ENCODE results near the gene UQCRC2.

UQCRC2 gene

DNA sequence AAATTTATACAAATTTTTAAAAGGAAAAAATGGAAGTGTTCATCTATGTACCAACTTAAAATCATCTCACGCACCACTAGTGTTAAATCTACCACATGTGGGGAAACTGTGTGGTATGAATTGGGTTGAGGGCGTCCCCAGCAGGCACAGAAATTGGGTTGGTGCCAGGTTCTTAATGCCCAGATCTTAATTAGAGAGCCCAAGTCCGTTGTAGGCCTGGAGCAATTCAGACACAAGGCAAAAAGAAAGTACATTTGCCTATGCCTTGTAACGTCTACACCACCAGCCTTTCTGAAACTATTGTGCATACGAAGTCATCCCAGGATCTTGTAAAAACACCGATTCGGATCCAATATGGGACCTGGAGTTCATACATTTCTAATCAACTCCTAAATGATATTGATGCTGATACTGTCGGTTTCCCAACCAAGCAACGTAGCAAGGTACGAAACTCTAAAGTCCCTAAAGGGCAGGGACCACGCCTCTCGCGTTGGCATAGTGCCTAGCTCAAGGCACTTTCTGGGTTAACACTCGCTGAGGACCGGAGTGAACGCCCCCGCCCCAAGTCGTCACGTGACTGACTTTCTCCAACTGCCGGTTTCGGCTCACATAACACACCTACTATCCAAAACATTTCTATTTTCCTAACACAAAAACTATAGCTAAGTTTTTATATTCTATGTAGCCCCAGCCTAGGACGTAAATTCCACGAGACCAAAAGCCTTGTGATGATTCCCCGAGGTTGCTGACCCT is 945 bp upstream of the UQCRC2 start:
- H3K9me3 ChIP-seq (ENCODE audit: control insufficient read depth in 1 of 2, low read length in 2 of 2) = no peaks in the 10 kb centered on the region
- peak overlapping the region; percentile 91 to 99 for H3K4me3 ChIP-seq (ENCODE audit: low read depth in 1 of 2, low read length in 2 of 2)
- H3K36me3 ChIP-seq (ENCODE audit: control insufficient read depth in 1 of 2, insufficient read depth in 2 of 2, low read length in 2 of 2) = peaks cover 2 to 13% of the 10 kb centered on the region in 2 donors

DNA sequence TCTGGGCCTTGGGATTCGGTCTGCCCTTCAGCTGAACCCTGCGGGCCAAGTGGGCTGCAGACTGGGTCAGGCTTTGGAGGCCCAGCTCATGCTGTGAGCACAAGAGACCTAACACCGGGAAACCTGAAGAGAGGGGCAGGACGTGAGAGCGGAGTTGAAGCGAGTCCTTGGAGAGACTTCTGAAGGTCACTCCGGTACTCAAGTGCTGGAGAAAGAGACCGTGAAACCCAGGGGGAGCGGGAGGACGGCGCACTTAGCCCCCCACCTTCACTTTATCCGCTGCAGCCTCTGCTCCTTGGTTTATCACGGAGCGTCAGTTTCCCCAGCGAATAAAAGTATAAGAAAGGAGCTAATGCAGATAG is 361 bp downstream of the UQCRC2 start:
- H3K4me3 ChIP-seq (ENCODE audit: low read depth in 1 of 2, low read length in 2 of 2) = peak overlapping the region; percentile 91 to 99
- no peaks in the 10 kb centered on the region for H3K9me3 ChIP-seq (ENCODE audit: control insufficient read depth in 1 of 2, low read length in 2 of 2)
- H3K27me3 ChIP-seq (ENCODE audit: low read depth, low read length) = no peaks in the 10 kb centered on the region
- peak overlapping the region; percentile 96 for H3K27ac ChIP-seq (ENCODE audit: low read length)
- peaks cover 15 to 25% of the 10 kb centered on the region in 2 donors for H3K36me3 ChIP-seq (ENCODE audit: control insufficient read depth in 1 of 2, insufficient read depth in 2 of 2, low read length in 2 of 2)
- peaks cover 14 to 41% of the 10 kb centered on the region in 2 donors for H3K4me1 ChIP-seq (ENCODE audit: control insufficient read depth in 1 of 2, insufficient read depth in 2 of 2, low read length in 2 of 2)

More for the DNA sequence above, 945 bp upstream of the UQCRC2 start:
- Histone ChIP-seq H3K4me1 (ENCODE audit: control insufficient read depth in 1 of 2, insufficient read depth in 2 of 2, low read length in 2 of 2) (peaks cover 14 to 35% of the 10 kb centered on the region in 2 donors), H3K27me3 (ENCODE audit: low read depth, low read length) (no peaks in the 10 kb centered on the region), H3K27ac (ENCODE audit: low read length) (peak overlapping the region; percentile 96)

DNA sequence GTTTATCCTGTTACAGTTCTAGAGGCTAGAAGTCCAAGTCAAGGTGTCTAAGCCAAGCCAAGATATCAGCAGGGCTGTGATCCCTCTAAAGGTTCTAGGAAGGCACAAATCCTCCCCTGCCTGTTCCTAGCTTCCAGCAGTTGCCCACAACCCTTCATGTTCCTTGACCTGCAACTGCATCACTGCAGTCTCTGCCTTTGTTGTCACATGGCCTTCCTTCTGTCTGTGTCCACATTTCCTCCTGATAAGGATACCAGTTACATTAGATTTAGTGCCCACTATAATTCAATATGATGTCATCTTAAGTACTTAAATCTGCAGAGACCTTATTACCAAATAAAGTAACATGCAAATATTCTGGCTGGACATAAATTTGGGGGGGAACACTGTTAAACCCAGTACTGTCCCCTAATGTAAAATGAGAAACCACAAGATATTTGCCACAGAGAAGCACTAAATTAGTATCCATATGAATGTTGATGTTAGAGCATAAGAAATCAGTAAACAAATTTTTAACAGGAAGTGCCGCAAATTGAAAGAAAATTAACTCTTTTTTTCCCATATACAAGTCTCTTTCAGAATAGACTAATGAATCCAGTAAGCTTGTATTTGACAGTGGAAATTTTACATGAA is 4.7 kb downstream of the UQCRC2 start:
- Histone ChIP-seq H3K36me3 (ENCODE audit: control insufficient read depth in 1 of 2, insufficient read depth in 2 of 2, low read length in 2 of 2) (peaks cover 42 to 63% of the 10 kb centered on the region in 2 donors), H3K9me3 (ENCODE audit: control insufficient read depth in 1 of 2, low read length in 2 of 2) (no peaks in the 10 kb centered on the region), H3K27me3 (ENCODE audit: low read depth, low read length) (no peaks in the 10 kb centered on the region), H3K4me1 (ENCODE audit: control insufficient read depth in 1 of 2, insufficient read depth in 2 of 2, low read length in 2 of 2) (peaks cover 7 to 23% of the 10 kb centered on the region in 2 donors), H3K4me3 (ENCODE audit: low read depth in 1 of 2, low read length in 2 of 2) (no peak overlapping the region), H3K27ac (ENCODE audit: low read length) (no peak overlapping the region)

DNA sequence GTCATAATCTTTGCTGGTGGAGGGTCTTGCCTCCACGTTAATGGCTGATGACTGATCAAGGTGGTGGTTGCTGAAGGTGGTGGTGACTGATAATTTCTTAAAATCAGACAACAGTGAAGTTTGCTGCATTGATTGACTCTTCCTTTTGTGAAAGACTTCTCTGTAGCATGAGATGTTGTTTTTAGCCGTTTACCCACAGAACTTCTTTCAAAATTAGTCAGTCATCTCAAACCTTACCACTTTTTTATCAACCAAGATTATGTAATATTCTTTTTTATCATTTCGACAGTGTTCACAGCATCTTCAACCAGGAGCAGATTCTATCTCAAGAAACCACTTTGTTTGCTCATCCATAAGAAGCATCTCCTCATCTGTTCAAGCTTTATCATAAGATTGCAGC is 5.9 kb downstream of the UQCRC2 start:
- Histone ChIP-seq H3K36me3 (ENCODE audit: control insufficient read depth in 1 of 2, insufficient read depth in 2 of 2, low read length in 2 of 2) (peaks cover 46 to 70% of the 10 kb centered on the region in 2 donors), H3K27ac (ENCODE audit: low read length) (no peak overlapping the region), H3K27me3 (ENCODE audit: low read depth, low read length) (no peaks in the 10 kb centered on the region), H3K4me1 (ENCODE audit: control insufficient read depth in 1 of 2, insufficient read depth in 2 of 2, low read length in 2 of 2) (peaks cover 5 to 21% of the 10 kb centered on the region in 2 donors), H3K4me3 (ENCODE audit: low read depth in 1 of 2, low read length in 2 of 2) (no peak overlapping the region), H3K9me3 (ENCODE audit: control insufficient read depth in 1 of 2, low read length in 2 of 2) (no peaks in the 10 kb centered on the region)

DNA sequence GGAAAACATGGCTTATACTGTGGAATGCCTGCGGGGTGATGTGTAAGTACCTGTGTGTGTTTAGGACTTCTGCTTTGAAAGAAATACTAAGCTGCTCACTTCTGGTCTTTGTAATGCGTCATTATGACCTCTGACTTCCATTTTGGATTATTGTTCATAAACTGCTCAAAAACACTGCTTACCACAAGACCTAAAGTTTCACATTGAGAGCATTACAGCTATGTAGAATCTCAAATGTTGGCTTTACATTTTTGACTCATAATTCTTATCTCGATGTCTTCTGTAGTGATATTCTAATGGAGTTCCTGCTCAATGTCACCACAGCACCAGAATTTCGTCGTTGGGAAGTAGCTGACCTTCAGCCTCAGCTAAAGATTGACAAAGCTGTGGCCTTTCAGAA is 9.3 kb downstream of the UQCRC2 start:
- H3K9me3 ChIP-seq (ENCODE audit: control insufficient read depth in 1 of 2, low read length in 2 of 2) = no peaks in the 10 kb centered on the region
- H3K27me3 ChIP-seq (ENCODE audit: low read depth, low read length) = no peaks in the 10 kb centered on the region
- no peak overlapping the region for H3K4me3 ChIP-seq (ENCODE audit: low read depth in 1 of 2, low read length in 2 of 2)
- H3K36me3 ChIP-seq (ENCODE audit: control insufficient read depth in 1 of 2, insufficient read depth in 2 of 2, low read length in 2 of 2) = peaks cover 72 to 94% of the 10 kb centered on the region in 2 donors
- H3K27ac ChIP-seq (ENCODE audit: low read length) = no peak overlapping the region
- peaks cover 0 to 5% of the 10 kb centered on the region in 2 donors for H3K4me1 ChIP-seq (ENCODE audit: control insufficient read depth in 1 of 2, insufficient read depth in 2 of 2, low read length in 2 of 2)

DNA sequence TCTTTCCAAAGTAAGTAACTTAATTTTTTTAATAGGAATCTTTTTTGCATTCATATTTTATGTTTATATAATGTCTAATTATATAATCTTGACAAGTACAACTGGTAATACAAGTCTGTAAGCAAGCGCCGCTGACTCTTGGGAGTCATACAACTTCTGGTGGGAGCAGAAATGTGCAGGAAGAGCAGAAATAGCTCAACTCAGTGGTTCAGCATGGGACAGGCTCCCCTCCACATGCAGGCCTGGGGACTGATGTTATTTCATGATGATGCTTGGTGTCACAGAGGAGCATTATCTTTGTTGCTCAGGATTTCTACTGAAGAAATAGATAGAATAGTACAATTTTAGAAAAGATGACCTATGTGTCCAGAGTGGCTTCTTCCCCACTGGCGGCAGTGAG is 10.7 kb downstream of the UQCRC2 start:
- Histone ChIP-seq H3K4me3 (ENCODE audit: low read depth in 1 of 2, low read length in 2 of 2) (no peak overlapping the region), H3K27ac (ENCODE audit: low read length) (no peak overlapping the region), H3K4me1 (ENCODE audit: control insufficient read depth in 1 of 2, insufficient read depth in 2 of 2, low read length in 2 of 2) (no peaks in the 10 kb centered on the region), H3K36me3 (ENCODE audit: control insufficient read depth in 1 of 2, insufficient read depth in 2 of 2, low read length in 2 of 2) (peaks cover 67 to 94% of the 10 kb centered on the region in 2 donors), H3K9me3 (ENCODE audit: control insufficient read depth in 1 of 2, low read length in 2 of 2) (no peaks in the 10 kb centered on the region), H3K27me3 (ENCODE audit: low read depth, low read length) (no peaks in the 10 kb centered on the region)

DNA sequence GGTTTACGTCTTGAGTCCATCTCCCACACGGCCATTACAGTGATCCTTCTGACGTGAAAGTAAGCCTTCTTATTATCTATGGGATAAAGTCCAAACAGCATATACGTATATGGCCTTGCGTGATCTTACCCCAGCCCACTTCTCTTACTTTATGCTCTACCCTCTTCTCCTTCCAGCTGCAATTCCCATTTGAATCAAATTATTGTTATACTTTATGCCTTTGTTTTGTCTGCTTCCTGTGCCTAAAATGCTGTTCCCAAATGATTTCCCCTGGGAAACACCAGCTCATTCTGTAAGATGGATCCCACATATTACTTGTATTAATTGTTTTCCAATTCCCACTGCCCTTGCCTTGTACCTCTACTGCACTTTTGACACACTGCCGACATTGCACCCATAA is 11.2 kb downstream of the UQCRC2 start:
- Histone ChIP-seq H3K9me3 (ENCODE audit: control insufficient read depth in 1 of 2, low read length in 2 of 2) (no peaks in the 10 kb centered on the region), H3K27ac (ENCODE audit: low read length) (no peak overlapping the region), H3K4me1 (ENCODE audit: control insufficient read depth in 1 of 2, insufficient read depth in 2 of 2, low read length in 2 of 2) (no peaks in the 10 kb centered on the region), H3K27me3 (ENCODE audit: low read depth, low read length) (no peaks in the 10 kb centered on the region), H3K36me3 (ENCODE audit: control insufficient read depth in 1 of 2, insufficient read depth in 2 of 2, low read length in 2 of 2) (peaks cover 65 to 94% of the 10 kb centered on the region in 2 donors), H3K4me3 (ENCODE audit: low read depth in 1 of 2, low read length in 2 of 2) (no peak overlapping the region)

DNA sequence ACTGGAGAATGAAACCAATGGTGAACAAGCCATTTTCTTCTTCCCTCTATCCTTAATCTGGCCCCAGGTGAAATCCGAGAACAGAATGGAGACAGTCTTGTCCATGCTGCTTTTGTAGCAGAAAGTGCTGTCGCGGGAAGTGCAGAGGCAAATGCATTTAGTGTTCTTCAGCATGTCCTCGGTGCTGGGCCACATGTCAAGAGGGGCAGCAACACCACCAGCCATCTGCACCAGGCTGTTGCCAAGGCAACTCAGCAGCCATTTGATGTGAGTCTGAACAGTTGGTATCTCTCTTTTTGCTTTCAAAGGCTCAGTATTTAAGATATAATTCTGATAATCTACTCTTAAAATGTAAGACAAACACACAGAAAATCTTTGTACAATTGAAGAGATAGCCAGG is 18.7 kb downstream of the UQCRC2 start:
- Histone ChIP-seq H3K4me1 (ENCODE audit: control insufficient read depth in 1 of 2, insufficient read depth in 2 of 2, low read length in 2 of 2) (no peaks in the 10 kb centered on the region), H3K4me3 (ENCODE audit: low read depth in 1 of 2, low read length in 2 of 2) (no peak overlapping the region), H3K27me3 (ENCODE audit: low read depth, low read length) (no peaks in the 10 kb centered on the region), H3K9me3 (ENCODE audit: control insufficient read depth in 1 of 2, low read length in 2 of 2) (no peaks in the 10 kb centered on the region), H3K27ac (ENCODE audit: low read length) (no peak overlapping the region), H3K36me3 (ENCODE audit: control insufficient read depth in 1 of 2, insufficient read depth in 2 of 2, low read length in 2 of 2) (peaks cover 67 to 96% of the 10 kb centered on the region in 2 donors)

DNA sequence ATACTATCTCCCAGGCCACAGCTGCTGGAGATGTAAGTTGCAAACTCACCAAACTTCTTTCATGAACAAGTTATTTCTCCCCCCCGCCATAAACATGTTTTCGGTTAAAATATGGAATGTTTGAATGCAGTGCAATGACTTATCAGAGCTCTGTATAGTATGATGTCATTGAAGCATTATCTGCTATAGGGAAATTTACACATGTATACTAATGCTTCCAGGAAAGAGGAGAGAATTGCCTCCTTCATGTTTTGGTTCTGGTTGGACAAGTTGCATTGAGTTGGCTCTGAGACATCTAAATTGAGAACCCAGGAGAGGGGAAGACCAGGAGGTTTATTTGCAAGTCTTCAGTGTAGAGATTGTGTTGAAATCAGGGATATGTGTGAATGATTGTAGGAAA is 20.8 kb downstream of the UQCRC2 start:
- Histone ChIP-seq H3K4me1 (ENCODE audit: control insufficient read depth in 1 of 2, insufficient read depth in 2 of 2, low read length in 2 of 2) (no peaks in the 10 kb centered on the region), H3K4me3 (ENCODE audit: low read depth in 1 of 2, low read length in 2 of 2) (no peak overlapping the region), H3K27ac (ENCODE audit: low read length) (no peak overlapping the region), H3K9me3 (ENCODE audit: control insufficient read depth in 1 of 2, low read length in 2 of 2) (no peaks in the 10 kb centered on the region), H3K36me3 (ENCODE audit: control insufficient read depth in 1 of 2, insufficient read depth in 2 of 2, low read length in 2 of 2) (peaks cover 73 to 94% of the 10 kb centered on the region in 2 donors), H3K27me3 (ENCODE audit: low read depth, low read length) (no peaks in the 10 kb centered on the region)

DNA sequence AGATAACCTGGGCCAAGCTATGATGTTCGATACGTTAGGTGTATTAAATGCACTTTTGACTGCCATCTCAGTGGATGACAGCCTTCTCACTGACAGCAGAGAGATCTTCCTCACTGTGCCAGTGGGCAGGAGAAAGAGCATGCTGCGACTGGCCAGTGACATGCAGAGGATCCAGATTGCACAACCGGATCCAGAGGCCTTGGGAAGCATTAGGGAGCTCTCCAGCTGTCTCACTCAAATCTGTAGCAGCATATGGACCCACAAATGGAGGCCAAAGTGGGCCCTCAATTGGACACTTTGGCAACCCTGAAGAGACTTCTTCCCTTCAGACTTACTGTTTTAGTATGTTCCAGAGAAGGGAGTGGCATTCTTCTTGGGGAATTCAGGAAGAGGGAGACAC is 26.9 kb downstream of the UQCRC2 start:
- peaks cover 91% of the 10 kb centered on the region in 2 donors for H3K36me3 ChIP-seq (ENCODE audit: control insufficient read depth in 1 of 2, insufficient read depth in 2 of 2, low read length in 2 of 2)
- no peak overlapping the region for H3K4me3 ChIP-seq (ENCODE audit: low read depth in 1 of 2, low read length in 2 of 2)
- H3K27me3 ChIP-seq (ENCODE audit: low read depth, low read length) = no peaks in the 10 kb centered on the region
- H3K4me1 ChIP-seq (ENCODE audit: control insufficient read depth in 1 of 2, insufficient read depth in 2 of 2, low read length in 2 of 2) = no peaks in the 10 kb centered on the region
- H3K9me3 ChIP-seq (ENCODE audit: control insufficient read depth in 1 of 2, low read length in 2 of 2) = no peaks in the 10 kb centered on the region
- no peak overlapping the region for H3K27ac ChIP-seq (ENCODE audit: low read length)

DNA sequence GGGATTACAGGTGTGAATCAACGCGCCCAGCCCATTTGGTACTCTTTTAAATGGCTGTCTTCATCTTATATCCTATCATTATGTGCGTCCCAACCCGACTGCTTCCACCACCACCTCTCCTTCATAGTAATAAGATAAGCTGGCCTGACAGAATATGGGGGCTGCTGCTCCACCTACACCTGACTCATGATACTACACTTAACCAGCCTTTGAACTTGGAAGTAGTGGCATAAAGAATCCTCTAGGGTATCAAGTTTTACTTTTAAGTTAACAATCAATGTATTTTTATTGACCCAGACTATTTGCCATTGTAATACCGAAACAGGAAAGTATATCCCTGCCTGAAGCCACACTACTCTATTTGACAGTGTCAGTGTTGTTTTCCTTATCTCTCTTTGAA is 28.9 kb downstream of the UQCRC2 start:
- Histone ChIP-seq H3K36me3 (ENCODE audit: control insufficient read depth in 1 of 2, insufficient read depth in 2 of 2, low read length in 2 of 2) (peaks cover 70 to 72% of the 10 kb centered on the region in 2 donors), H3K4me3 (ENCODE audit: low read depth in 1 of 2, low read length in 2 of 2) (no peak overlapping the region), H3K9me3 (ENCODE audit: control insufficient read depth in 1 of 2, low read length in 2 of 2) (no peaks in the 10 kb centered on the region), H3K4me1 (ENCODE audit: control insufficient read depth in 1 of 2, insufficient read depth in 2 of 2, low read length in 2 of 2) (no peaks in the 10 kb centered on the region), H3K27me3 (ENCODE audit: low read depth, low read length) (no peaks in the 10 kb centered on the region), H3K27ac (ENCODE audit: low read length) (no peak overlapping the region)

All from muscle layer of duodenum (tissue), 2 donors.